Islet of Langerhans (tissue), 1 donor: ENCODE data around the gene CDYL.

Experiments used
- FAIRE-seq: peaks from one replicate; lab custom pipeline; 2011; peaks lifted over from hg19 to GRCh38; lab: Jason Lieb, UNC

CDYL gene

DNA sequence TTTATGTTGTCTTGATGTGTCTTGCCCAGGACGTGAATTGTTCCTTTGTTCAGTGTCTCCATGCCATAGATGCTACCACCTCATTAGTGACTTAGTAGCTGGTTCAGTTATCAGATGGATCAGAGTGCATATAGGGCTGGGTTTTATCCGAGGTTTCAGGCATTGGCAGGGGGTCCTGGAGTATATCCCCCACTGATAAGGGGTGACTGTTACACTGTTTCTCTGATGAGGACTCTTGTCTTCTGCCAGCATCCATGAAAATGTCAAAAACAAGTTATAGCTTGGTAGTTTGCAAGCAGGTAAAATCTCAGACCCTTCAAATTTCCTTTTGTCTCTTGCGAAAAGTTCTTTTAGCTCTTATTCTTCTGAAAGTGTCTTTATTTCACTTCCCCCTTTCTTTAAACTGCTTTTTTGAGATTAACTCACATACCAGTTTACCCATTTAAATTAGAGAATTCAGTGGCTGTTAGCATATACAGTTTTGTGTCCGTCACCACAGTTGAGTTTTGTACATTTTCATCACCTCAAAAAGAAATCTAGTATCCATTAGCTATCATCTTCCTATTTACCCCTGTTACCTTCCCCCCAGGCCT is 109.2 kb downstream of the CDYL start:
- FAIRE-seq, result no peak

DNA sequence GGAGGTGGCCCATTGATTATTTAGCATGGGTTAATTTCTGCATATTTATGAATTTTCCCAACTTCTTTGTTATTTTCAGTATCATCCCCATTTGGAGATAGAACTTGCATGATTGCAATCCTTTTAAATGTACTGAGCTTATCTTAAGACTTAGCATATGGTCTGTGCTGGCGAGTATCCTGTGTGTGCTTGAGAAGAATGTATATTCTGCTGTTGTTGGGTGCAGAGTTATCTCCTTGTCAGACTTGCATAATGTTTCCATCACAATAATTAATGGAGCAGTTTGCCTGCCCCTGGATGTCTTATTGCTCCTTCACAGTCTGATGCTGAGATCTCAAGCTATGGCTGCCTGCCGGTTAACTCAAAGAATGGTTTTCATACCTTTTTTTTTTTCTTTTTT is 112.6 kb downstream of the CDYL start:
- FAIRE-seq, result no peak

DNA sequence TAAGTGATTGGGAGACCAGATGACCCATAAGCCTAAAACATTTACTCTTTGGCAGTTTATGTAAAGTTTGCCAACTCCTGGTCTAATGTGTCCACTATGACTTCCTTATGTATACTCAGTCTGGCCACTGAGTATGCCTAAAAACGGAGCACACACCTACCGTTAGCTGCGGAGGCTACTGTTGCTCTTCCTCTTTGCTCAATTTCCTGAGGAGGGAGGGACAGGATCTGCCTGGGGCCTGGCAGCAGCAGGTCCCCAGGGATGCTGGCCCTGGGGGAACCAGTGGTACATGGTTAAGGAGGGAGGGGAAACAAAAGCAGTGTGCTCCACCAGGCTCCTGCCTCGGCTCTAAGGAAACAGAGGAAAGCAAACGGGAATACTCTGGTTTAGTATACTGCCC is 113.5 kb downstream of the CDYL start:
- no peak for FAIRE-seq

DNA sequence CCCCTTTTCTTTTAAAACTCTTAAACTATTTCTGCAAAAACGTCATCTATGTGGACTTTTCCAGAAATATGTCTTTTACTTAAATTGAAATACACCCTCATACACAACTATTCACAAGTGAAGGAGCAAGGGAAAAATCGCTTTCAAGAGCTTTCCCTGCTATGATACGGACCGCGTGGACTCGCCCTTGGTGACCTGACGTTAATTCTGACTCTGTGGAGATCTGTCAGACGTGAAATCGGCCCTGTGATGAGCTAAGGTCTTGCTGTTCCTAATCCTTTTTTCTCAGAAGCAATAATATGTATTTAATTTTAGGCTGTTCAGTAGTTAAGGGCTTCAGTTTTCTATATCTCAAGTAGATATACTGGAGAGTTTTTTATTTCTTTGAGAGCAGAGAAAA is 114.0 kb downstream of the CDYL start:
- no peak for FAIRE-seq

DNA sequence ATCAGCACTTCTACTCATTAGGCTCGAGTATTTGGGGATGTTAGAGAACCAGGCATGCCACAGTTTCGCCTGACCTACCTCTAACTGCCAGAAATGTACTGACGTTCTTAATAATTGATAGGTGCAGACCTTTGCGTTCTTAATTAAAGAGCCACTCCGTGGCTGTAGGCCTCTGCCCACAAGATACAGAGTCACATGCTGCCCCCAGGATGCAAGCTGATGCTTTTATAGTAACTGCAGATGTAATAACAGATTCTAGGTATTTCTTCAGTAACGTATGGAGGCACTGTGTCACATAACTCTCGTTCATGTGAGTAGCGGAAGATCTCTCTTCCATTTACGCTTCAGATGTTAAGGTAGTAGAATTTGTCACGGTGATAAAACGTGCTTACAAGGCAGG is 114.4 kb downstream of the CDYL start:
- FAIRE-seq, result no peak

DNA sequence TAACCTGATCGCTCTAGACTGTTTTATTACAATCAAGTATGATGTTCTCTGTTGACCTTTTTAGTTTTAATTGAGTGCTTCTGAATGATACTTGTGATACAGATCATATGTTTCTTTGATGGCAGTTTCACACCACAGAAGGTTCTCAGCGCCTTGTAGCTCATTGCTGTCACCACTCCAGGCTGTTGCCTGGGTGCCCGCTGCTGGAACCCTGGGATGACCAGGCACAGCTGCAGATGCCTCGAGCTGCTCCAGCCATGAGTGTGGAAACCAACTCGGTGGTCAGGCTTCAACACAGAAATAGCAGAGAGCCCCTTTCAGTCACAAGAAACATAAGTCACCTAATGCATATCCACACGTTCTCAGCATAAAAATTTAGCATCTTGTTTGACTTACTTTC is 114.9 kb downstream of the CDYL start:
- no peak for FAIRE-seq

DNA sequence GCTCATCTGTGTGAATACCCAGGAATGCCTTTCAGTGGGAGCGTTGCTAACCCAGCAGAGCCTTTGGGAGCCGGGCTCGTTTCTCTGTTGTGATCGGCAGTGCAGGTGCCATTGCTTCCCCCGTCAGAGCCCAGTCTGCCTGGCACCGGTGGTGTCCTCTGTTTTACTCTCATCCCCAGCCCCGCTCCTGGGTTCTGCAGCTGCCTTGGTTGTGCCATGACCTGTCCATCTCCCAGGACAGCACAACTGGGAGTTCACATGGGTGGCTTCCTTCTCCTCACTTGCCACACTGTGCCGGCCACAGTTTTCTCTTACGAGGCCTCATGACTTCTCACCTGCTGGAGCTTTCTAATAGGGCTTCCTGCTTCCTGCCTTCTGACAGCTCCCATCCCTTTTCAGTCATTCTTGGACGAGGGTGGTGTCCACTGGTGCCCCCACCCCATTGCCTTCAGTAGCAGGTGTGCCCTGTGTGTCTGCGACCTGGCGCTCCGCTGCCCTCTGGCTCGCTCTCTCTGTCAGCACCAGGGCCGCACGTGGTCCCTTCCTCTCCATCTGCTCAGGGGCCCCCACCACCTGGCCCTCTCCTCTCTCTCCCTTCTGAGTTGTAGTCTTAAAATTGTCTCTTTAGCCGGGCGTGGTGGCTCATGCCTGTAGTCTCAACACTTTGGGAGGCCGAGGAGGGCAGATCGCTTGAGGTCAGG is 116.7 kb downstream of the CDYL start:
- no peak for FAIRE-seq

DNA sequence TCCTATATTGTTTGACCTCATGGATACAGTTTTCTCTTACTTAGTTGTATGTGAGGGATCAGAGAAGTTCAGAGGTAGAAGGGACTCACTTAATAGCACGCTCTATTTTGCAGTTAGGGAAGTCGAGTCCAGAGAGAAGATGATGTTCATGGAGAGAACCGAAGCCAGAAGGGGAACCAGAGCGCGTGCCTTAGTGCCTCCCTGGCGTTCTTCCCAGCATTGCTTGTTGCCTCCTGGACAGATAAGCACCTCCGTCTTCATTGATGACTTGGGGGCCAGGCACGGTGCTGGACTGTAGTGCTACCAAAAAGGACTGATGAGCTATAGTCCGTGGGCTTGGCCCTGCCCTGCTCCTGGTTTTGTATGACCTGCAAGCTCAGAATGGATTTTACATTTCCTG is 117.8 kb downstream of the CDYL start:
- no peak for FAIRE-seq

DNA sequence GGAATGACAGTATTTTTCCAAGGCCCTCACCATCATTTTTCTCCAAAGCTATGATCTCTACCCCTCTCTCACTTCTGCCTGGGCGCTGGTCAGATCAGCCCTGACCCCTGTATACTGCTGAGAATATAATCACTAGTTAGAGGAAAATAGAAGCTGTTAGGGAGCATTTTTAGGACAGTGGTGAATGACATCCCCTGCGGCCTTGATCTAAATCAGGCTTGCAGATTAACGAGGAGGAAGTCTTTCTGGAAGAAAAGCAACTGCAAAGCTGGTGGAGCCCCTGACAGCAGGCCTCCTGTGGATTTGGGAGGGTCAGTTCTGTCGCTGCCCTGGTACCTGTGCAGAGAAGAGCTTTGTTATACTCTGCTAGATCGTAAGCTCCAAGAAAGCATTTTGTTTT is 119.8 kb downstream of the CDYL start:
- no peak for FAIRE-seq

DNA sequence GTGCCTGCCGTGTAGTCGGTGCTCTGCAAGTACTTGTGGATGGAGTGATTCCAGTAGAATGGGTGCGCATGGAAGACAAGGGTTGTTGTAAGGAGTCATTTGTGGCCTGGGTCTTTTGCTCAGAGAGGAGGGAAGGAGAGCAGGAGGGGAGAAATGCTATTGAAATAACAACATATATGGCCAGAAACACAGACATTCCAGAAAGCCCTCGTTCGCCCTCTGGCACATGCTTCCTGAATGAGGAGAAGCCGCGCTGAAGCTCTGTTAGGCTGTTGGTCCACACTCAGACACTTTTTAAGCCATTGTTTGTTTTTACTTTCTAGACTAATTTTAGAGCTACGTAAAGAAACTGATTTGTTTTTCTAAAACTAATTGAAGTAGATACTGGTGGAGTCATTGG is 120.2 kb downstream of the CDYL start:
- no peak for FAIRE-seq

DNA sequence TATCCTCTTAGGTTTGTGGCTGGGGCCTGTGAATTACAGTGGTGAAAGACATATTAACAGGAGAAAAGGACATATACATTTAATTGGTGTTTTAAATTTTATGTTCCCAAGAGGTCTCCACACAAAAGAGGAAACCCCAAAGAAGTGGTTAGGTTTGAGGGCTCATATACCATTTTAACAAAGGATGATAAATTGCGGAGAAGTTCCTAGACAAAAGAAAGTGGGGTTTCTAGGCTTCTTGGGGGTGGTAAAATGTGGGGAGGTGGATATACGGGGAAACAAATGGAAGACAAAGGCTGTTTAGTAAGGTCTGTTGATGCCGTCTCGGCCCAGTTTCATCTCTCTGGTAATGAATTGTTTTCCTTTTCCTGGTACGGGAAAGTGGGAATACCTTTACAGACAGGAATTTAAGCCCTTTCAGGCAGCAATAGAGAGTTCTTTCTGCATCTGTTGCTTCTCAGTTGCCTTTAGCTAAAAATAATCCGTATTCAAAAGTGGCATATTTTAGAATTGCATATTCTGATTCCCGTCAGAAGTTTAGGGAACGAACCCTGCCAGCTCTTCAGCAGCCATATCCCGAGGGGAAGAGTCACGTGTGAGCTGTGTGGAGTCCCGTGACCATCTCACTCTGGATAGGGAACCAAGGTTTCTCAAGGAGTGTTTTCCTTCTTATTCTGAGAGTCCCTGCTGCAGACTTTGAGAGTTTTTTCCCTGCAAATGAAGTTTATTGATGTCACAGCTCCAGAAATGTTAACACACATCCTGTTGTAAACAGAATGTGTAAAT is 123.2 kb downstream of the CDYL start:
- no peak for FAIRE-seq

DNA sequence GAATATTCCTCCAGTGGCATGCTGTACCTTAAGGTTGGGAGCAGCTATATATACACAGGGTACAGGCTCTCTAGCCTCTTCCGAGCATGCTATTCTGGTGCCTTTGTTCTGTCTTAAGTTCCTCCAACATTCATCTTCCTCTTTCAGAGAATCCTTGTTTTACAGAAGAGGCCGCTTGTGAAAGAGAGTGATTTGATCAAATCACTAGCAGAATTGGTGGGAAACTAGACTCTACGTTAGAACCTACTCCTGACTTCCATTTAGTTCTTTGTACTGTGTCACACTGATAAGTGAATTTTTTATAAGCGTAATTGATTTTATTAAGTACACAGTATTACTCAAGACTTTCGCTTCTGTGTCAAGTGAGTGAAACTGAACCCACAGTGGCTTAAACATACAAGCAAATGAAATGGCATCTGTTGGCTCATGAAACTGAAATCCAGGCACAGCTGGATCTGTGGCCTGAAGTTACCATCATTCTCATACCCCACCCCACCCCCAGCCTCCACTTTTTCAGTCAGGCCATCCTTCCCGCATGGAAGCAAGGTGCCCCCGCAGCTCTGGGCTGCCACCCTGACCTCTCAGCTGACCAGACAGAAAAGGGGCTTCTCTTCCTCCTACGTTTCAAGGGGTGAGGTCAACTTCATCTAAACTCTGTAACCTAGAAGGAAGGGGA is 125.3 kb downstream of the CDYL start:
- FAIRE-seq, result peak; percentile 73

DNA sequence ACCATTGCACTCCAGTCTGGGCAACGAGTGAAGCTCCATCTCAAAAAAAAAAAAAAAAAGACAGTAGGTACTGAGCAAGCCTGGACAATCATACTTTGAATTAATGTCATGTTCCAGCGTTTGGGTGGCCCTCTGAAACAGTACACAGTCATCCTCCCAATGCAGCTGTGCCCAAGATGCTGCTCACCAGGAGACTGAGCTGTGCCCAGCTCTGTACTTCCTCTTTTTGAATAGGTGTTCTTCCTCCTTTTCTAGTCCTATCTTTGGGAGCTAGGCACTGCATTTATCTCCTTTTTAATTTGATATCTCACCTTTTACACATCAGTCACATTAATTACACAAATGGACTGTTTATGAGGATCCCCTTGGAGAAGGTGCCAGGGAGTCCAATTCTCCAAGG is 126.2 kb downstream of the CDYL start:
- no peak for FAIRE-seq

DNA sequence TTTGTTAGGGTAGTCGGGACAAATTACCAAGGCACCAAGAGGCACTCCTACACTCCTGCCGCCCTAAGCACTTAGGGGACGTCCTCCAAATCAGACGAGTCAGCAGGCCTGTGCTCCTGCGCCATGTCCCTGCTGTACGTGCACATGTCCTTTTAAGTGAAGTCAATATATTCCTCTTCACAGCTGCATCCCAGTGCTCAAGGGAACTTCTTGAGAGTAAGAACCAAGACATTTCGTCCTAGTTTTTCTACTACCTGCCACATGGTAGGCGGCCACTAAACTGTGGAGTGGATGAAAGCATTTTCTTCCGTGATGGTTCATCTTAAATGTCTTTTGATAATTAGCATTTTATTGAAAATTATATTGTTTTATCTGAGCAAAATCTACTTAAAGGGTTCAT is 126.9 kb downstream of the CDYL start:
- FAIRE-seq, result no peak

DNA sequence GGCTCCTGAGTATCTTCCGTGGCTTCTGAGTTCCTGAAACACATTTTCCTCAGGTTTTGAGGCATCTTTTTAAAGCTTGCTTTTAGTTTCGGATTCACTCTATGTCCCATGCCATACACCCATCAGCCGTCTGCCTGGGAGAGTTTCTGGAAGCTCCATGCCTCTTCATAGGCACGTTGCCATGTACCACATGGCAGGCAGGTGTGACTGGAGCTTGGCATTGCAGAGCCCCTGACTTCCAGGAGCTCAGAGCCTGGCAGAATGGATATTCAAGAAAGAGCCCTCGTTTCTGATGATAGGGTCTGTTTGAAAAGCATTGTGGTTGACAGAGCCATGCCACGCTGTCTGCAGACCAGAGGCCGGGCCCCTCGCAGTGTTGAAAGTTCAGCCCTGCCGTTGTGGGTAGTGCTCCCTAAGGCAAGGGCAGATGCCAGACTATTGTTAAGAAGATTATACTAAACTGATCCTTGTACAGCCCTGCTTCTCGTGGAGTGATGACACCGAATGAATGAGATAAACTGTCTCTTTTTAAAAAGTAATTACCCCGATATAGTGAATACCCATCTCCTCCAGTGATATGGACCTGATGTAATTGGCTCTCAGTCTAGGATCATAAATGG is 127.7 kb downstream of the CDYL start:
- FAIRE-seq, result no peak

DNA sequence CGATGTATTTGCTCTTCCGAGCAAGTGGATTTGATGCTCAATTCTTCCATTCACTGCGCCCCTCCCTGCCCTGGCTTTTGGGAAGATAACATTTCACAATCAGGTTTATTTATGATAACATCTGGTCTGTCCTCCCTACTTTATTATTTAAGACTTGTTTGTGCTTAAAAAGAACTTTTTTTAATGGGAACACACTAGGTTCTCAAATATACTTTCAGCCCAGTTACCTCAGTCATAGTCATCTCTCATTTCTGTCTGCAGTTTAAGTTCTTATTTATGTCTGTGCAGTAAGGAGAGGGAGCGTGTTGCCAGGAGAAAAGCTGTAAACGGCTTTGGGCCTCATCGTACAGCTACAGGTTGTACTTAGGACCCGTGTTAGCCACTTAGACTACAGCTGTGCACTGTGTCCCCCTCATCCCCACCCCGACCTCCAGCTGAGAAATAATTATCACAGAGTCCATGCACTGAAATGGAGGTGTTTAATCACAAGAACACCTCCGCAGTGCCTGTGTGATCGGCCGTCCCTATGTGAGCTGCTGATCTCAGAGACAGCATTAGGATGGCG is 128.3 kb downstream of the CDYL start:
- no peak for FAIRE-seq

DNA sequence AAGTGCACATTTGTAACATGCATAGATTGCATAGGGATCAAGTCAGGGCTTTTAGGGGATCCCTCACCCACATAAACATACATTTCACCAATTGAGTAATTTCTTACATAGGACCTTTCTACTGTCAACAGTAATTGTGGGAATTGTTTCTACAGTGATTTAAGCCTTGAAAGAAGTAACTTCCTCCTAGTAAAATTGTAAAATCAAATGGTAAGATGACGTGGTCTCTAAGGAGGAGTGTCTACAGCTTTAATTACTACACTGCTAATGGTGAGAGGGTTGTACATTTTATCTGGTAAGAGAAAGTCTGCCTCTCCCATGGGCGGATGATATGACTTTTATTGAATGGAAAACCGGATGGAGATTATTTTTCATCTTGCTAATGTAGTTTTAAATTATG is 129.6 kb downstream of the CDYL start:
- FAIRE-seq, result no peak

DNA sequence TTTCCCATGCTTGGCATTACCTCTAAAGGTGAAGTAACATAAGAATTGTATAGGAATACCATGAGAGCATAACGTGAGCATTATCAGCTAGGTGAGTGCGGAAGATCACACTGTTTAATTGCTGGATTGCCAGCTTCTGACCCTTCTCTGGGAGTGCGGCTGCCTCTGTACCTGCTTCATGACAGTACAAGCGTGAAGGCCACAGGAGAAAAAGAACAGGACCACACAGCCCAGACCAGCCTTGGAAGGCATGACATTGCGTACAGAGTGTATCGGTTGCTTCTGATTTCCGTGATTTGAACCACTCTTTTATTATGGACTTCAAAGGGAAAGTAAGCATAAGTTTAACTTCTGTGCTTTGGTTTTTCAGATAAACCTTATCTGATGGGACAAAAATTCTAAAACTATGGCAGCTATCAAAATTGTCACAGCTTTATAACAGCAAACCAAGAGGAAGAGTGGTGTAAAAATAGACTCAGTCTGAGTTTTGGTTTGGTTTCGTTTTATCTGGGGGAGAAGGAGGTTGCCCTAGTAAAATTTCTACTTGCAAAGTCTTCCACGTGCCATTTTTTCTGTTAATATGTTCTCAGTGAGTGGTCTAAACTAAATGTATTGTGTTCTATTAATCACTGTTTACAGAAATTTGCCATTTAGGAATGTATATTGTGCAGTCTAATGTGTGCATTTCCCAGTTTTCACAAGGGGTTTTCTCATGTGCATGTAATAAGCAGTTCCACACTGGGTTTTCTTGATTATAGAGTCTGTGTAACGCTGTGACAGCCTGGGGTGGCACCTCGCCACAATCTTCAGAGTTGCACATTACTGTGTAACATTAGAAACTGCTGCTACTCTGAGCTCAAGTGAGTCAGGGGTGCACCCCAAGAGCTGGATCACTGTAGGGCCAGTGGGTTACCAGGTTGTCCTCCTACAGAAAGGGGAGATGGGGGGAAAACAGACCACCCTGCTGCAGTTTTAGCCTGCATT is 130.4 kb downstream of the CDYL start:
- FAIRE-seq, result no peak

DNA sequence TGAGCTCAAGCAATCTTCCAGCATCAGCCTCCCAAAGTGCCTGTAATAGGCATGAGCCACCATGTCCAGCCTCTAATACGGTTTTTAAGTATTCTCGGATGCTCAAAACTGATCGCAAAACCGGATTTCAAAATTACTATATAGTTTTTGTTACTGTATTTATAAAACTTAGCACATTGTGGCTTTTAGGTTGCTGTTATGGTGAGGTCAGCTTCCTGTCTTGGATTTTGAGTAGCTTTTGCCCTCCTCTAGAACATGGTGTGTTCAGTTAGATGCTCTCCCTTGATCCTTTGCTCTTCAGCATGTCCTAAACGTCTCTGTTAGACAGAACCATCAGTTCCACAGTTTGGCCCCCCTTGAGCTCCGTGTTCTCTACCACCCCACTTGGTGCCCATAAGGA is 131.4 kb downstream of the CDYL start:
- FAIRE-seq, result no peak

DNA sequence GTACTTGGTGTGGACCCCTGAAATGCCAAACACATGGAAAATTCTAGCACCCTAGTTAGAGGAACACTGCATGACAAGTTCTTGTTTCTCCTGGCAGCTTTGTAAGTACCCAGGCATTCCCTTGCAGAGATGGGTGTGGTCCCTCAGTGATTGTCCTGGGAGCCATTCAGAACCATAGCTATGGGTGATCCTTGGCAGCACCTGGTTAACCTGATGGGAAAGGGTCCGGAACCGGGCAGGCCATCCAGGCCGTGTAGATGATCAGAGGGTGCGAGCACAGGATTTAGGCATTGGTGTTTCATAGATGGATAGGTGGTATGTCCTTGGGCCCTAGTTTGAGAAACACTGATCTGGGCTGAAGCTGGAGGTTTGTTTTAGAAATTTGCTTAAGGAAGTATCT is 131.9 kb downstream of the CDYL start:
- no peak for FAIRE-seq

DNA sequence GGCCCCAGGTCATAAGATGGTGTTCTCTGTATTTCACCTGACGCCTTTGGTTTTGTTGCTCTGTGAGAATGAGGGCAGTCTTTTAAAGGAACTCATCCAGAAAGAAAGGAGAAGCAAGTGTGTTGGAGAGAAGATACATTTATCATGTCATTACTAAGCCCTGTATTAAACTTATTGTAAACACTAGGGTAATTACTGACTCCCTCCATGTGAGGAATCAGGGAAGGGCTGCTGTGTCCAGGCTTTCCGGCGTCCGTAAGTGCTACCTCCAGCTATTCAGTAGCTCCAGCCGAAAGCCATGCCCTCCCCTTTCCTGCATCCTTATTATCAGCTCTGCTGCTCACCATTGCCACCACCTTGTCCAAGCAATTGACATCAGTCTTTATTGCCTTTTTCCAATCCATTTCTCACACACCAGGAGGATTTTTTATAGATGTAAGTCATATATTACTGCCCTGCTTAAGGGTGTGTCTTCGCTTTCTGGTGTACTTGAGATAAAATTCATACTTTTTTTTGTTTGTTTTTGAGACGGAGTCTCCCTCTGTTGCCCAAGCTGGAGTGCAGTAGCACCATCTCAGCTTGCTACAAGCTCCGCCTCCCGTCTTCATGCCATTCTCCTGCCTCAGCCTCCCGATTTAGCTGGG is 133.0 kb downstream of the CDYL start:
- no peak for FAIRE-seq
